ENCODE data around the gene ATMIN.

Gene ATMIN

DNA sequence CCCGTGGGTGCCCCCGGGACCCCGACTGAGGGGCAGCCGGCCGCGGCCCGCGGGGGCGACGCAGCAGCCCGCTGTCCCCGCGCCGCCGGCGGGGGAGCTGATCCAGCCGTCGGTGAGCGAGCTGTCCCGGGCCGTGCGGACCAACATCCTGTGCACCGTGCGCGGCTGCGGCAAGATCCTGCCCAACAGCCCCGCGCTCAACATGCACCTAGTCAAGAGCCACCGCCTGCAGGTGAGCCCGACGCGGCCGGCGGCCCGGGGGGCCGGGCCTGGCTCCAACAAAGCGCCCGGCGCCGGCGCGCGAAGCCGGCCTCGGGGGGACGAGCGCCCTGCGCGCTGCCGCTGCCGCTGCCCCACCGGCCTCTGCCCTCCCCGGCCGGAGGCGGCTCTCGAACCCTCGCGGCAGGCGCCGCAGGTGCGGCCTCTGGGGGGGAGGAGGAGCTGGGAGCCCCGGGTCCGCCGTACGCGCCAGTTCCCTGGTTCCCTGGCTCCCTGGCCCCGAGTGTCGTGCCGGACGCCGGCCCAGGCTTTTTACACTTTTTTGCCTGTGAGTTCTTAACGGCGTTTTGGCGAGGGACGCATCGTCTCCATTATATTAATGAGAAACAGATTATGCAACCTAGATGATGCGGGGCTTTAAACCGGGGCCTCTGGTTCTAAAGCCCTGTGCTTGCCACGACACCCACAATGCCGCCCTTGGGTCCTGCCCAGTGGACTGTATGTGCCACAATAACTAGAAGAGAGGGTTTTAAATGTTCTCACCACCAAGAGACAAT is 521 bp downstream of the ATMIN start:
- TF ChIP-seq, protein P1, sequence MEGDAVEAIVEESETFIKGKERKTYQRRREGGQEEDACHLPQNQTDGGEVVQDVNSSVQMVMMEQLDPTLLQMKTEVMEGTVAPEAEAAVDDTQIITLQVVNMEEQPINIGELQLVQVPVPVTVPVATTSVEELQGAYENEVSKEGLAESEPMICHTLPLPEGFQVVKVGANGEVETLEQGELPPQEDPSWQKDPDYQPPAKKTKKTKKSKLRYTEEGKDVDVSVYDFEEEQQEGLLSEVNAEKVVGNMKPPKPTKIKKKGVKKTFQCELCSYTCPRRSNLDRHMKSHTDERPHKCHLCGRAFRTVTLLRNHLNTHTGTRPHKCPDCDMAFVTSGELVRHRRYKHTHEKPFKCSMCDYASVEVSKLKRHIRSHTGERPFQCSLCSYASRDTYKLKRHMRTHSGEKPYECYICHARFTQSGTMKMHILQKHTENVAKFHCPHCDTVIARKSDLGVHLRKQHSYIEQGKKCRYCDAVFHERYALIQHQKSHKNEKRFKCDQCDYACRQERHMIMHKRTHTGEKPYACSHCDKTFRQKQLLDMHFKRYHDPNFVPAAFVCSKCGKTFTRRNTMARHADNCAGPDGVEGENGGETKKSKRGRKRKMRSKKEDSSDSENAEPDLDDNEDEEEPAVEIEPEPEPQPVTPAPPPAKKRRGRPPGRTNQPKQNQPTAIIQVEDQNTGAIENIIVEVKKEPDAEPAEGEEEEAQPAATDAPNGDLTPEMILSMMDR (IDR thresholded peaks at IDR 0.05), result no peak

- TF ChIP-seq, protein P1 (IDR thresholded peaks at IDR 0.05), result no peak
These were observed 1.2 kb downstream of the ATMIN start for GRCh38 chr16:81036751-81037350.

- TF ChIP-seq, protein P1 (IDR thresholded peaks at IDR 0.05), result no peak
These were observed 4.5 kb downstream of the ATMIN start for GRCh38 chr16:81040131-81040530.

GRCh38 chr16:81040842-81041241 is 5.2 kb downstream of the ATMIN start:
- TF ChIP-seq, protein P1 (IDR thresholded peaks at IDR 0.05), result no peak

DNA sequence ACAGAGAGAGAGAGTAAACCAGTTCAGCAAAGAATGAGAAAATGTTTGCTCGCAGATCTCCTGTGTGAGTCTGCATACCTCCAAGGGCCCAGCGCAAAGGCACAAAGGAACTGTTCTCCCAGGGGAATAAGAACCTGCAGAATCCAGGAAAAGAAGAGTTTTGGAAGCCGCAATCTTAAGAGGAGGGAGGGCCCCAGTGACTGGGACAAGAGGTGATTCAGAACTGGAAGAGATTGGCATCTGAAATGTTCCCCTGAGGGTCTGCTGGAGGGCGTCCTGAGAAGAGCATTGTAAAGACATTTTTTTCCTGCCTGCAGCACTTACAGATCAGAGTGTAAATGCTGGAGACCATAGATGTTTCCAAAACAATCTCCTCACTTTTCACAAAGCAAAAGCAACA is 6.1 kb downstream of the ATMIN start:
- TF ChIP-seq, protein P1 (IDR thresholded peaks at IDR 0.05), result no peak

GRCh38 chr16:81042821-81043220 is 7.2 kb downstream of the ATMIN start:
- TF ChIP-seq, protein P1 (IDR thresholded peaks at IDR 0.05), result no peak

DNA sequence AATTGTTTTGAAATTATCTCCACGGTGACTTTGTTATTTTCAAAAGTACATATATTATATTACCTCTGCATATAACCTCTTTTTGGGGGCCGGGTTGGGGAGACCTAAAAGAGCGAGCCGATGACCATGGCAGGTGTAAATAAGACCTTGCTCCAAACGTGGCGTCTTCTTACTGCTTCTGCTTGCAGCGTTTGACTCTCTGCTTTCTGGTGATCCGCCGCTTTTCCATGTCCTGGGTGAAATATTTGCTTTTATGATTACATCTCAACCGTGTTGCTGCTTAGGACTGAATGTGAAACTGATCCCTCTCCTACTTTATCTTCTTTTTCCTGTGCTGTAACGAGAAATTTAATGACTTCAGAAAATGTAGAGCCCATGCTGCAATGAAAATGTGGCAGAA is 18.1 kb downstream of the ATMIN start:
- TF ChIP-seq, protein P1 (IDR thresholded peaks at IDR 0.05), result no peak

Measured in LNCAP (cell line).